Effector CD8-positive, alpha-beta T cell (primary cell): Measurements from ENCODE around the gene ZNF155.
"Not testable (repeated sequence)": the region's sequence is repeated elsewhere in the genome, so short reads cannot be mapped to it uniquely, and the experiment has no call there.

ENCODE experiments used
- DNase-seq: peaks from one replicate; lab custom pipeline; 2025; lab: John Stamatoyannopoulos, UW
- total RNA-seq, 4 experiments: gene quantifications; one replicate each; lab custom pipeline; 2026; lab: John Stamatoyannopoulos, UW

ZNF155 gene
- total RNA-seq = 19.9 to 29.1 (median 25.2) reads per million in 4 experiments

DNA sequence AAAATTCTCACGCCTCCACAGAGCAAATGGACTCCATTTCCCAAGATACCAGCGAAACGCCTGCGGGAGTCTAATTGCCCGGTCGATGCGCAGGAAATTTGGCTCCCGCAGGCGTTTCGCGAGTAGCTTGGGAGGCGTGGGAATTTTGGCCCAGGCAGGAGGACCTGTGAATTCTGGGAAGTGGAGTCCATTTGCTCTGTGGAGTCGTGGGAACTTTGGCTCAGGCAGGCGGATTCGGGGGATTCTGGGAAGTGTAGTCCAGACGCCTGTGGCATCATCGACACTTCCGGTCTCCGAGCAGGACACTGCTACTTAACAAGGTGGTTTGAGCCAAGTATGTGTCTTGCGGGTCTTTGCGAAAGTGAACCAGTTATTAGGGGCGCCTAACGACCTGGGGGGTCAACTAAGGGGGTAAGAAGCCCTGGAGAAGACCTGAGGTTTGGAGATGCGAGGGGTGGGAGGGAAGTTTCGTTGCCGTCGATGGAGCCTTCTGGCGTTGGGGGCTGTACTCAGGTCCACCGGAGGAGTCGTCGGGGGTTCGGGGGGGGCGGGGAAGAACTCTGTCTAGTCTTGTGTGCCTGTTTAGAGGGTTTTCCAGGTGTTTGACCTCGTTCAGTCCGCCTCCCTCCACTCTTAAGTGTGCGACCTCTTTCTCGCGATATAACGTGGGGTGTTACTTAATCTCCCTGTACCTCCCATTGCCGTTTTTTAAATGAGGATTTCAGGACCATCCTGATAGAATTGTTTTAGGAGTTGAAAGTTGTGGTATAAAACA, at the start of gene ZNF155:
TSS of gene ZNF155 (plus strand) at position 277 of the 775 bp plus-strand sequence. CDS start 4,356 bp downstream, outside the sequence.
- DNase-seq = peak; percentile 47

DNA sequence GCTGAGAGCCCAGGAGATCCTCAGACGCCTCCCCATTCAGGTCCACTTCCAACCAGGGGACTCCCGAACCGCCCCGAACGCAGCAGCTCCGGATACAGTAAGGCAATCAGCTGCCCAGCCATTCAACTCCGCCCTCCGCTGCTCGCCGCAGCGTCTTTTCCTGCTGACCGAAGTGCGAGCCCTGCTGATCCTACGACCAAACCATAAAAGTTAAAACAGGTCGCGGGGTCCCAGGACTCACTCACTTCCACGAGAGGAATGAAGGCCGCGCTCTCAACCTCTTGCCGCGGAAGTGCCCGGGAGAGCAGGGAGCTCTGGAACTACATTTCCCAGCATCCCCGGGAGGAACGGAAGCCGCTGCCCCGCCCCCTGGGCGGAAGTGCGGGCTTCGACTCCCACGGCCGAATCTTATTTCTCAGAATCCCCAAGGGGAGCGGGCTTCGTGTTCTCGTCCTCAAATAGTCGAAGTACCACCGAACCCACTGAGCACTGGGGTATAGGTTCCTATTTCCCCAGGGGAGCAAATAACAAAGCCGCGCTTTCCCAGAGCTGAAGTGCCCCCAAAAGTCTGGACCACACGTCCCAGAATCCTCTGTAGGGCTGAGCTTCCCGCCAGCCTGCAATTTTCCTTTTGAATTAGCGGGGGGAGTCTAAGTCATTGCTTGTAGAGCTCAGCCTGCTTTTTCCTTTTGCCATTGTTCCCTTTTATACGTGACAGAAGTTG, 48.8 kb upstream of the ZNF155 start, which contains the start of gene ZNF45:
TSS of gene ZNF45 (minus strand) at position 298 of the 724 bp plus-strand sequence. CDS start 13,097 bp downstream, outside the sequence.
- peak; percentile 77 for DNase-seq

DNA sequence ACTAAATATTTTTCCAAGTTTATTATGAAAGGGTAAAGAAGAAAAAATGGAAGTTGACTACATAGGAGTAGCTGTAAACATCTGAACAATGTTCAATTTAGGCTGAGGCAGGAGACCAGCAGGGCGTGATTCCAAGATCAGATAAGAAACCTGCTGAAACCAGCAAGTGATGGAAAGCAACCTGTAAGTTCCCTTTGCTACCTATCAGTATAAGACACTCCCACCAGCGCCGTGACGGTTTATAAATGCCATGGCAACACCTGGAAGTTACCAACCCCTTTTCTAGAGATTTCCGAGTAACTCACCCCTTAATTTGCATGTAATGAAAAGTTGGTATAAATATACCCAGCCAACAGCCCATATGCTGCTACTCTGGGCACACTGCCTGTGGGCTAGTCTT, 47.8 kb upstream of the ZNF155 start:
- no peak for DNase-seq

DNA sequence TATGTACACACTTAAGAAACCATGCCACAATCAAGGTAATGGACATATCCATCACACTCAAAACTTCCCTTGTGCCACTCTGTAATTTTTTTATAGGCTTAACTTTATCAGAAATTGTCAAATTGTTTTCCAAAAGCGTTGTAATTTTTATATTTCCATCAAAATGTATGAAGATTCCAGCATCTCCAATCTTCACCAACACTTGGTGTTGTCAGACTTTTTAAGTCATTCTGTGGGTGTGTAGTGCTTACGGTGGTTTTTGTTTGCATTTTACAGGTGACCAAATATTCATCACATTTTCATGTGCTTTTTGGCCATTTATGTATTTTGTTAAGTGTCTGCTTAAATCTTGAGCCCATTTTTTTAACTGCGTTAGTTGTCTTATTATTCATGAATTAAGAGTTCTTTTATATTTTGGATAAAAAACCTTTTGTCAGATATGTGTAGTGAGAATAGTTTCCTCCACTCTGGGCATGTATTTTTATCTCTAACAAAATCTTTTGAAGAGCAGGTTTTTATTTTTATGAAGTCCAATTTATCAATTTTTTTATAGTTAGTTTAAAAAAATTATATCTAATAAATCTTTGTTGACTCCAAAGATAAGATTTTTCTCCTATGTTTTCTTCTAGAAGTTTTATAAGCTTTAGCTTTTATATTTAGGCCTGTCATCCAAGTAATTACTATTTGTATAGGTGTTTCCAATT, 44.3 kb upstream of the ZNF155 start:
- no peak for DNase-seq

DNA sequence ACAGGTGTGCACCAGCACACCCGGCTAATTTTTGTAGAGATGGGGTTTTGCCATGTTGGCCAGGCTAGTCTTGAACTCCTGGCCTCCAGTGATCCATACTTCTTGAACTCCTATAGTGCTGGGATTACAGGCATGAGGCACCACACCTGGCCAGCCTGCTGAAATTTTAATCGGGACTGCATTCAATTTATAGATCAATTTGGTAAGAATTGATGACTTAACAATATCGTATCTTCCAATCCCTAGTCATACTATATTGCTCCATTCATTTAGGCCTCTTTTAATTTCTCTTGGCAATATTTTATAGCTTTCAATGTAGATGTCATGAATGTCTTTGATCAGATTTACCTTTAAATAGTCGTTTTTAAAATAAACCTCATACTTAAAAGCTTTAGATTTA, 43.3 kb upstream of the ZNF155 start:
- no peak for DNase-seq

DNA sequence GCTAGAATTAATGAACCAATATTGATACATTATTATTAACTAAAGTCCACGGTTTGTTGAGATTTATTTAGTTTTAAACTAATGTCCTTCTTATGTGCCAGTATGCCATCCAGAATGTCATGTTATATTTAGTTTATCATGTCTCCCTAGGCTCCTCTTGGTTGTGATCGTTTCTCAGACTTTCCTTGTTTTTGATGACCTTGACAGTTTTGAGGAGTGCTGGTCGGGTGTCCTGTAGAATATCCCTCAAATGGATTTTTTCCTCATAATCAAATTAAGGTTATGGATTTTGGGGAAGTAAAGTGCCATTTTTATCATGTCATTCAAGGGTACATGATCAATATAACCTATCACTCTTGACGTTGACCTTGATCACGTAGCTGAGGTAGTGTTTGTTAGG, 42.8 kb upstream of the ZNF155 start:
- DNase-seq = no peak

DNA sequence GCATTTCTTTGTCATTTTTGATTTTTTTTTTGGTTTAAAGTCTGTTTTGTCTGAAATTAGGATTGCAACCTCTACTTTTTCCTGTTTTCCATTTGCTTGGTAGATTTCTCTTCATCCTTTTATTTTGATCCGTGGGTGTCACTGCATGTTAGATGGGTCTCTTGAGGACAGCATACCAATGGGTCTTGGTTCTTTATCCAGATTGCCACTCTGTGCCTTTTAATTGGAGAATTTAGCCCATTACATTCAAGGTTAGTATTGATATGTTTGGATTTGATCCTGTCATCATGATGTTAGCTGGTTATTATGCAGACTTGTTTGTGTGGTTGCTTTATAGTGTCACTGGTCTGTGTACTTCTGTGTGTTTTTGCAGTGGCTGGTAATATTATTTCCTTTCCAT, 36.6 kb upstream of the ZNF155 start:
- DNase-seq = not testable (repeated sequence)

DNA sequence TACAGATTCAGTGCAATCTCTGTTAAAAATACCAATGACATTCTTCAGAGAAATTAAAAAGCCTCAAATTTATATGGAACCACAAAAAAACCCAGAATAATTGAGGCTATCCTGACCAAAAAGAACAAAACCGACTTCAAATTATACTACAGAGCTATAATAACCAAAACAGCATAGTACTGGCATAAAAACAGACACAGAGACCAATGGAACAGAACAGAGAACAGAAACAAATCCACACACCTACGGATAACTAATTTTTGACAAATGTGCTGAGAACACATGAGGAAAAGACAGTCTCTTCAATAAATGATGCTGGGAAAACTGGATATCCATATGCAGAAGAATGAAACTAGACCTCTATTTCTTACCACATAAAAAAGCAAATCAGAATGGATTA, 34.2 kb upstream of the ZNF155 start:
- DNase-seq = not testable (repeated sequence)

DNA sequence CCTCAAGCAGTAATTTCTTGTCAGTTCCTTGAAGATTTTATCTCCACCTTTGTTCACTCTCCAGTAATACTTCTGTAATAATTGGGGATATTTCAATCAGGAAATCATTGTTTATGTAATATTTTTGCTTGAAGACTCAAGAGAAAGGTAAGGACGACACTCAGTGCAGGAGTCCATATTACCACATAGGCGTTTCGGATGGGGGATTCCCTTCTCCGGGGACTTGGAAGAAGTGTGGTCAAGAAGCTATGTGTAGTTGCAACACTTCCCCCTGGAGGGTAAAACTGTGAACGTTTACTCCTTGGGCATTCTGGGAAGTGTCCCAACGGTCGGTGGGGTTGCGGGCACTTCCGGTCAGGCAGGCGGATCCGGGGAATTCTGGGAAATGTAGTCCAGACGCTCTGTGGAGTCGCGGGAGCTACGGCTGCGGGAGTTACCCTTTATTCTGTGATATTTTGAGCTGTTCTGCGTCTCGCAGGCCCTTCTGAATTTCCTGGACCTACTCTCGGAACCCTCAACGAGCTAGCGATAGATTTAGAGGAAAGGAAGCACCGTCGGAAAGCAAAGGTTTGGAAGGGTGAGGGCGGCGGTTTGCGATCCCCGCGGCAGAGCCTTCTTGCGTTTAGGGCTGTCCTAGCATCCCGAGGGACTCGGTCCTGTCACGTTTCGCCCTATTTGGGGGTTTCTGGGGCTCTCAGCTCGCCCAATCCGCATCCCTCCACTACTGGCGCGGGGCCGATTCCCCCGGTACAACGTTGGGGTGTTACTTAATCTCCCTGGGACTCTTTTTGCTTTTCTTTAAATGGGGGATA, 32.9 kb upstream of the ZNF155 start, which contains the start of gene ZNF221:
TSS of gene ZNF221 (plus strand) at position 395 of the 812 bp plus-strand sequence. CDS start 11,499 bp downstream, outside the sequence.
- peak; percentile 37 for DNase-seq

DNA sequence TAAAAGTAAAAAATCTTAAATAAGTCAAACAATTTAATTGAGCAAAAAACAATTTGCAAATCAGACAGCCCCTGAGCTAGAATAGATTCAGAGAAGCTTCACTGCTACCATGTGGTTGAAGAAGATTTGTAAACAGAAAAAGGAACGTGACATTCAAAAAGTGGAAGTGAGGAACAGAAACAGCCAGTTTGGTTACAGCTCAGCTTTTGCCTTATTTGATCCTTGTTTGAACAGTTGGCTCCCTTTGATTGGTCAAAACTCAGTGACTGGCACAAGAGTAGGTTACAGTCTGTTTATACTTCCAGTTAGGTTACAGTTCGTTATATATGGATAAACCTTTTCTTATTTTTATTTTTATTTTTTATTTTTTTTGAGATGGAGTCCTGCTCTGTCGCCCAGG, 27.2 kb upstream of the ZNF155 start:
- no peak for DNase-seq

DNA sequence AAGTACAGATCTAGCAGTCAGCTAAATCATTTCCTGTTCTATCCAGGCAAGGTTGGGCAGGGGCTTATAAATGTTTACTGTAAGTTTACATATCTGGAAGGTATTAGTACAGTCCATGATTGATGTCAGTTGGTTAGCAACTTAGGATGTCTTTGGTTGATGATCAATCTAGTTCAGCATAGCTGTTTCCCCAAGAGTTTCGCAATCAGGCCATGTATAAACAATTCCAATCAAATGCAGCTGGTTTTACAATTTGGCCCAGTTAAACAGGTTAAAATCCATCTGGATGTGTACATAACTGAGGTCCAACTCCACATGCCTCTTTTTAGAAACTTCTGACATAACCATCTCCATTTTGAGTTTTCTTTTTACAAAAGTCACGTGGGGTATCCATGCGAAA, 26.1 kb upstream of the ZNF155 start:
- DNase-seq = no peak

DNA sequence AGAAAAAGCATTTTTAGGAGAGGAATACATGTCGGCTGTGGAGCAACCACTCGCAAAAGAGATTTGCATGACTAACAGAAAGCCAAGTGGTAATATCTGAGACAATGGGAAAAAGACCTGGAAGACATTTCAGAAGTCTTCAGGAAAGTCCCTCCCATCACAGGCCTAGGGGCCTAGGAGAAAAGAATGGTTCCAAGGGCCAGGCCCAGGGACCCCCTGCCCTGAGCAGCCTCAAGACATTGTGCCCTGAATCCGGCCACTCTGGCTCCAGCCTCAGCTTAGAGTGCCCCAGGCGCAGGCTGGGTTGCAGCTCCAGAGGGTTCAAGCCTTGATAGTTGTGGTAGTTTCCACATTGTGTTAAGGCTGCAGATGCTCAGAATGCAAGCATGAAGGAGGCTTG, 23.6 kb upstream of the ZNF155 start:
- DNase-seq = no peak

DNA sequence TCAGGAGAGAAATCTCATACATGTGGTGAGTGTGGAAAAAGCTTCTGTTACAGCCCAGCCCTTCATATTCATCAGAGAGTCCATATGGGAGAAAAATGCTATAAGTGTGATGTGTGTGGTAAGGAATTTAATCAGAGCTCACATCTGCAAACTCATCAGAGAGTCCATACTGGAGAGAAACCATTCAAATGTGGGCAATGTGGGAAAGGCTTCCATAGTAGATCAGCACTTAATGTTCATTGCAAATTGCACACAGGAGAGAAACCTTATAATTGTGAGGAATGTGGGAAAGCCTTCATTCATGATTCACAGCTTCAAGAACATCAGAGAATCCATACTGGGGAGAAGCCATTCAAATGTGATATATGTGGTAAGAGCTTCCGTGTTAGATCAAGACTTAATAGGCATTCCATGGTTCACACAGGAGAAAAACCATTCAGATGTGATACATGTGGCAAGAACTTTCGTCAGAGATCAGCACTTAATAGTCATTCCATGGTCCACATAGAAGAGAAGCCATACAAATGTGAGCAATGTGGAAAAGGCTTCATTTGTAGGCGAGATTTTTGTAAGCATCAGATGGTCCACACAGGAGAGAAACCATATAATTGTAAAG, 17.8 kb upstream of the ZNF155 start:
- no peak for DNase-seq

DNA sequence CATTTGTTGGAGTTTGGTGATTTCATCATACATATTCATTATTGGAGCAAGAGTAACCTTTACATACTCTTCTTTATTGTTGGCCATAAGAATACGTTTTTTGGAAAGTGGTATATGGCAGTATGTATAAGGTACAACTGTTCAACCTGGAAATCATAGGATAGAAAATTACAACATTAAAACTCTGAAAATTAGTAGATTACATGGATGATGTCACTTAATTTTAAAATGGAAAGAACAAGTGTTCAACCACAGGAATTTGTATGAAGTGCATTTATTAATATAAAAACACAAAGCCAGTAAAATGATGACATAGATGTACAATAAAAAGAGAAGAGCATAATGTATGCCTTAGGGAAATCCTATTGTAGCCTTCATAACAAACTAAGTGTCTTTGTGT, 7.3 kb upstream of the ZNF155 start:
- DNase-seq = no peak

DNA sequence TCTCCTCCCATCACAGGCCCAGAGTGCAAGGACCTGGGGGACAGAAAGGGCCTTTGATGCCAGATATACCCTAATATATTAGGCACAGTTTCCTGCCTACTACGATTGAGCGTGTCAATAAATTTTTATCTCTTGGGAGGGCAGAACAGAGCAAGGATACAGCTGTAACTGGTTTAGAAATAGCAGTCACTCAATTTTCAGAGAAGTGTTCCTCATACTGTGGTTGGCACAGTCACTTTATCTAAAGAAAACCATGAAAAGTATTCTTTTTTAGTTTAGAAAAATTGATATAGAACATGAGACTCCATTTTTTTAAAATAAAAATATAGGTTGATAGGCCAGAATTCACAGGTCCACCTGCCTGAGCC, 460 bp upstream of the ZNF155 start:
- DNase-seq = no peak

DNA sequence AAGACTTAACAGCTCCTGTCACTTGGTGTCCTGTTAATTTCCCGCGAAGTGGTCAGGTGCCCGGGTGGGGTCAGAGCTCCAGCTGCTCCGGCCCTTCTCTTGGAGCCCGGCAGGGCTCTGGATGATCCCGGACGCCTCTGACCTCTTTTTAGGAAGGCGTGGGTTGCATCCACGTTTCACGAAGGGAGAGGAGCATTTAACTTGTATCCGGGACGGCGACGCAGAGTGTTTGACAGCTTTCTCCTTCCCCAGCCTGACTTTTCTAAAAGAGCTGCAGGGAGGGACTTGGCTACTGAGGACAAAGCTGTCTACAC, 656 bp downstream of the ZNF155 start:
- DNase-seq = no peak

DNA sequence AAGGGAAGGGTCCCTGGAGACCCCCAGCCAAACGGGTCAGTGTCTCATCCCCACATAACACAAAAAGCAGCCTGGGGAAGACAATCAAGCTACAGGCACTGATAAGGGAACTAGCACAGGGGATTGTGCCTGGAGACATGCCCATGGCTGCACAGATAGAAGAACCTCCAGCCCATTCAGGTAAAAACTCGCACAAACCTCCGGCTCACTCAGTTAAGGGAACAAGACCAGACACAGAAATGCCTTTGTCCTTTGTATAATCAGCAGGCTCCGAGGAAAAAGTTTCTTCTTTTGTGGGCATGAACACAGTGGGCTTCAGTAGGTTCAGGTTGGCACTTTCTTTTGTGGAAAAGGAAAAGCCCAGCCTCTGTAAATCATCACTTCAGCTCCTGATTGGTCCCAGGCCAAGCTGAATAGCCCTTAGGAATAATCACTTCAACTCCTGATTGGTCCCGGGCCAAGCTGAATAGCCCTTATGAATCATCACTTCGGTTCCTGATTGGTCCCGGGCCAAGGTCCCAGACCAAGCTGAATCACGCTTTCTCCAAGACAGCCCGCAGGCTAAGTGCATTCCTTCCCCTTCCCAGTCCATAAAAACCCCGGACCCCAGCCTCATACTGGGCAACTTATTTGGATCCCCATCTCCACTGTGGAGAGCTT, 13.8 kb downstream of the ZNF155 start:
- no peak for DNase-seq

DNA sequence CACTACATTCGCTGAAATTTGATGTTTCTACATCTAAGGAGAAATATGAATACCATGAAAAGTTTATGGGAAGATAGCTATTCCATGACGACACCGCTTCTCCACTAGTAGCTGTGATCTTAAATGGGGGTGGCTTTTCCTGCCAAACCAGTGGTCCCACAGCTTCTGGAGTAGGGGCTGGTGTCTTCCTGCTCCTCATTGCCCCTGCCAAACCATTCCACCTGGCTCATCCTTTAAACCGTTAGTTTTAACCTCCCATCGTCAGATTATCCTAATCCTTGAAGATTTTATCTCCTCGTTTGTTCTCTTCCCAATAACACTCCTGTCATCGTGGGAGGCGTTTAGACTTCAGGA, 18.2 kb downstream of the ZNF155 start:
- no peak for DNase-seq

DNA sequence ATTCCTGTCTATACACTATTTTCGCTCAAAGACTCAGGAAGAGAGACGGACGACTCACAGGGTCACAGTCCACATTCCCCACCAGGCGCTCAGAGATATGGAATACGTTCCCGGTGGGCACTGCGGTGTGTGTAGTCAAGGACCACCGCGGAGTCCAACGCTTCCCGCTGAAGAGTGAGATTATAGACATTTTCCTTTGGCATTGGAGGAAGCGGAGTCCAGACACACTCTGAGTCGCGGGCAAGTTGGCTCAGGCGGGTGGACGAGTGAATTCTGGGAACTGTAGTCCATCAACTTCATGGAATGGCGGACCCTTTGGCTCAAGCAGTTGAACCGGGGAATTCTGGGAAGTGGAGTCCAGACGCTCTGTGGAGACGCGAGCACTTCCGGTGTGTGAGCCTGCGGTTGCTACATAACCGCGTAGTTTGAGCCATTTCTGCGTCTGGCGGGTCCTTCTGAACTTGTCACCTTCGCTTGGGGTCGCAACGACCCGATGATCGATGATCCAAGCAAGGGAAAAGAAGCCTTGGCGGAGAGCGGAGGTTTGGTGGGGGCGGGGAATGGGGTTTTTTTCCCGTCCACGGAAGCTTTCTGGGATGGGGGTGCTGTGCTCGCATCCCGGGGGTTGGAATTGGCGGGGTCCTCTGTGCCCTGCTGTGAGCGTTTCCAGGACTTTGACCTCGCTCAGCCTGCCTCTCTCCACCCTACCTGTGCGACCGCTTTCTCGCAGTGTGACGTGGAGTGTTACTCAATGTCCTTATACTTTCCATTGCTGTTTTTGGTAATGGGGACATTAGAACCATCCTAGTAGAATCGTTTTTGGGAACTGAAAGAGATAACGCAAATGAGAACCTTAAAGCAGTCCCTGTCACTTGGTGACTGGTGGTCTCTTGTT, 18.8 kb downstream of the ZNF155 start, which contains the start of gene ZNF230:
TSS of gene ZNF230 (plus strand) at position 392 of the 895 bp plus-strand sequence. CDS start 4,122 bp downstream, outside the sequence.
- peak; percentile 66 for DNase-seq
